Spleen (tissue), 7 donors: ENCODE data around the gene AKAP6.

Experiments used
- CTCF ChIP-seq, 11 experiments: fragments of 200-600 bp in 7 of 11; fragments of 450-650 bp in 4 of 11; sonication (generic) in 4 of 11; IDR thresholded peaks in 8 of 11; conservative IDR thresholded peaks in 3 of 11; 1 replicate in 7 of 11; 2 replicates in 4 of 11; pipeline versions ENCODE4 v1.4.0 to v1.8.0; 2016 to 2021; ENCODE audit warnings: antibody characterized with exemption in 11 of 11, inconsistent platforms in 4 of 11, mild to moderate bottlenecking in 1 of 11
- POLR2A ChIP-seq, 3 donors: fragments of 450-650 bp; IDR thresholded peaks; one replicate each; pipeline ENCODE4 v1.5.1; 2017; ENCODE audit warnings: antibody characterized with exemption in 3 of 3, mild to moderate bottlenecking in 1 of 3
- donor health status: DM: no; HTN: no; CAD: no; lungs with moderate emphysema.
- donor health status: DM: no; HTN: no; CAD: no.
- donor health status: DM: no; HTN: no; CAD: no.

- TF ChIP-seq CTCF (IDR thresholded peaks at IDR 0.05 in 8 of 11, conservative IDR thresholded peaks at IDR 0.05 in 3 of 11) (no peak), POLR2A (IDR thresholded peaks at IDR 0.05) (no peak)
These were observed 280.3 kb downstream of the AKAP6 start for GRCh38 chr14:32609388-32609787.
